Right lobe of liver (tissue), 4 donors: ENCODE measurements around the gene SUN3.

ENCODE experiments used
- POLR2A ChIP-seq: fragments of 450-650 bp; IDR thresholded peaks from one replicate; pipeline ENCODE4 v1.6.1; 2017; ENCODE audit warnings: antibody characterized with exemption, mild to moderate bottlenecking
- TF ChIP-seq, protein P1 (sequence below), 4 donors: fragments of 200-600 bp in 3 of 4; fragments of 450-650 bp in 1 of 4; IDR thresholded peaks; one replicate each; pipeline versions ENCODE4 v1.5.1 to v1.8.0; 2016 to 2022; ENCODE audit warnings: antibody characterized with exemption in 4 of 4, mild to moderate bottlenecking in 2 of 4
- donor health status: DM: no; HTN: no; CAD: no.
- donor health status: DM: no; HTN: no; CAD: no.
- donor health status: DM: no; HTN: yes; CAD: no.

DNA sequence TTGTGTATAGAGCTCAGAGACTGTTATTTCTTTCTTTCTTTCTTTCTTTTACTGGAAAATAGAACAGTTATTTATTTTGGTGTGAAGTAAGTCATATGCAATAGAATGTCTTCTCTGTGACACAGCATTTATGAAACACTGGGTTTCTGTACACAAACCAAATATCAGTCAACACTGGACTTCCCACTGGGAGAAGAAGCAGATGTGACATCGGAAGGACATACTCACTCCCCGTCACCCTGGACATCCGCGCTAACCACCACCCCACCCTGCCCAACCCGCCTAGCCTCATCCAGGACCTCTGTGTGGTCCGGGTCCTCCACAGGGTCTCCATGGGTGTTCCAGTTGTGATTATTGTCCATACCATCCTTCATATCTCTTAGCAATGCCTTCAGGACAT, 22.0 kb downstream of the SUN3 start:
- no peak for TF ChIP-seq POLR2A
- TF ChIP-seq, protein P1, sequence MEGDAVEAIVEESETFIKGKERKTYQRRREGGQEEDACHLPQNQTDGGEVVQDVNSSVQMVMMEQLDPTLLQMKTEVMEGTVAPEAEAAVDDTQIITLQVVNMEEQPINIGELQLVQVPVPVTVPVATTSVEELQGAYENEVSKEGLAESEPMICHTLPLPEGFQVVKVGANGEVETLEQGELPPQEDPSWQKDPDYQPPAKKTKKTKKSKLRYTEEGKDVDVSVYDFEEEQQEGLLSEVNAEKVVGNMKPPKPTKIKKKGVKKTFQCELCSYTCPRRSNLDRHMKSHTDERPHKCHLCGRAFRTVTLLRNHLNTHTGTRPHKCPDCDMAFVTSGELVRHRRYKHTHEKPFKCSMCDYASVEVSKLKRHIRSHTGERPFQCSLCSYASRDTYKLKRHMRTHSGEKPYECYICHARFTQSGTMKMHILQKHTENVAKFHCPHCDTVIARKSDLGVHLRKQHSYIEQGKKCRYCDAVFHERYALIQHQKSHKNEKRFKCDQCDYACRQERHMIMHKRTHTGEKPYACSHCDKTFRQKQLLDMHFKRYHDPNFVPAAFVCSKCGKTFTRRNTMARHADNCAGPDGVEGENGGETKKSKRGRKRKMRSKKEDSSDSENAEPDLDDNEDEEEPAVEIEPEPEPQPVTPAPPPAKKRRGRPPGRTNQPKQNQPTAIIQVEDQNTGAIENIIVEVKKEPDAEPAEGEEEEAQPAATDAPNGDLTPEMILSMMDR (IDR thresholded peaks at IDR 0.05), result no peak
